GM19043 (cell line): ENCODE data around the gene LRFN2.

Experiments
- ATAC-seq: cut with Tn5 transposase; IDR thresholded peaks from one replicate; pipeline ENCODE4 v1.9.1; 2021; ENCODE audit warnings: low read depth; ENCODE audit not compliant: unreplicated experiment

Gene LRFN2

DNA sequence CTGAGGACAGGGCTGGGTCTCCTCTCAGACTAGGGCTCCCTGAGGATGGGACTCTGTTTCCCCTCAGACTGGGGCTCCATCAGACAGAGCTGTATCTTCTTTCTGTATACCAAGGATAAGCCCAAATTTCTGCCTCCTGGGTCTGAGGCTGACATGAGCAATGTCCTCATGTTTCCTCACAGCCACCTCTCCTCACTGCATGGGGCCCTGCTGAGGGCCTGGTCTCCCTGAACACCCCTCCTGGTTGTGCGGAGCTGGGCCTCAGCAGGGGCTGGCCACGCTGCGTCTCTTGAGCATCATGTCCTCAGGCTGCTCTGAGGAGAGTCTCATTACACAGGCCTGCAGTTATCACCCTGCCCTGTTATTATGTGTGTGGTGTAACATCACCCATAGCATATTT lies 144.6 kb downstream of the LRFN2 start:
- no peak for ATAC-seq

DNA sequence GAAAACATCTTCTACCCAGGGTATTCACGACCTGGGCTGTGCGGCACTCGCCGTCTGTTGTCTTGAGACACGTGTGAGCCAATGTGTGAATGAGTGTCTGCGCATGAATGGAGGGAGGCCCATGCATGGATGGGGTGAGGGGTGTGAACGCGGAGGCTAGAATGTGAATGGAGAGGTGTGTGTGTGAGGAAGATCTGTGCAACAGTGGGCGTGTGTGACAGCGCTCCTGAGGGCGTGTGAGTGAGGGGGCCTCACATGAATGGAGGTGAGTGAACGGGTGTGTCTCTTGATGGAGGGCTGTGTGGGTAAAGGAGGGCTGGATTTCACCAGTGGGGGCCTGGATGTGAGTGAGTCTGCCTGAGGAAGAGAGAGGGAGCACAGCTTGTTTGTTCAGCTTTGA lies 146.0 kb downstream of the LRFN2 start:
- no peak for ATAC-seq

DNA sequence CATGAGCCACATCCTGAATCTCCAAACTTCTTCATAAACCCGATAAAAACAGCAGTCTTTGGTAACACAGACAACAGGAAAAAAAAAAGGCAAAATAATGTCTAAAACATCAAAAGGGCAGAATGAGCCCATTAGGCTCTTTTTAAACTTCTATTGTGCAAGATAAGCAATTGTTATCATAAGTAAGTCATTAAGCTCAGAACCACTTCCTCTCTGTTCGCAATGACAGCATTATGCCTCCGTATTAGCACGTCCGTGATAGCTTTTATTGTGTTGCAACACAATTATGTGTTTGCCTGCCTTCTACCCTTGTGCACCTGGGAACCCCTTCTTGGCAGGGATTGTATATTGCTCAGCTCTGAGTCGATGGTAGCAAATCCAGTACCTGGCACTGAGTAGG lies 147.1 kb downstream of the LRFN2 start:
- no peak for ATAC-seq

DNA sequence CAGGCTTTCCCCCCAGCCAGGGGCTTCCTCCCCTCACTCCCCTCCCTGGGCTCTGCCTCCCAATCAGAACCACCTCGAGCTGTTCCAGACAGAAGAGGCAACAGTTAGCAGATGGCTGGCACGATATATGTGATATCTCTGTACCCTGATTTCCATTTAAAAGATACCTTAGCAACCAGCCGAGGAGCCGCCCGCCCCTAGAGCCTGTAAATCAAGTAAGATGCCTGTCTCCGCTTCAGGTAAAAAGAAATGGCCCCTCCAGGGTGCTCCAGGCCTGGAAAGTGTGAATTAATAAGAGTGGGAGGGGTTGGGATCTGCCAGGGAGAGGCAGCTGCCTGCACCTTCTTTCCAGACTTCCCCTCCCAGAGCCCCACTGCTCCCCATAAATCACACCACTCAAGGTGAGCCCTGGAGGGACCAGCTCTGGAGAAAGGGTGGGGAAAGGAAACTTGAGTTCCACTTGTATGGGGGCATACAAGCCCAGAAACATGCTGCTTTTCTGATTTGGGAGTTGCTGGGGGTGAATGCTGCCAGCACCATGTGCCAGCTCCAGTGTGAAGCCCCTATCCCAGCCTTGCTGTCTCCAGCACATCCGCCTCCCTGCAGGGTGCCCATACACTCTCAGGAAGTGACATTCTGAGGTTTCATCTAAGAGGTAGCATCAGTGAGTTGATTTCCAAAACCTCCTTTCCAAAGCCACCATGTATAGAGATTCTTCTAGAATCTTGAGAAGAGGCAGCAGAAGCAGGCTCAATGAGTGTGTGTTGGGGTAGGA lies 148.0 kb downstream of the LRFN2 start:
- ATAC-seq = no peak

DNA sequence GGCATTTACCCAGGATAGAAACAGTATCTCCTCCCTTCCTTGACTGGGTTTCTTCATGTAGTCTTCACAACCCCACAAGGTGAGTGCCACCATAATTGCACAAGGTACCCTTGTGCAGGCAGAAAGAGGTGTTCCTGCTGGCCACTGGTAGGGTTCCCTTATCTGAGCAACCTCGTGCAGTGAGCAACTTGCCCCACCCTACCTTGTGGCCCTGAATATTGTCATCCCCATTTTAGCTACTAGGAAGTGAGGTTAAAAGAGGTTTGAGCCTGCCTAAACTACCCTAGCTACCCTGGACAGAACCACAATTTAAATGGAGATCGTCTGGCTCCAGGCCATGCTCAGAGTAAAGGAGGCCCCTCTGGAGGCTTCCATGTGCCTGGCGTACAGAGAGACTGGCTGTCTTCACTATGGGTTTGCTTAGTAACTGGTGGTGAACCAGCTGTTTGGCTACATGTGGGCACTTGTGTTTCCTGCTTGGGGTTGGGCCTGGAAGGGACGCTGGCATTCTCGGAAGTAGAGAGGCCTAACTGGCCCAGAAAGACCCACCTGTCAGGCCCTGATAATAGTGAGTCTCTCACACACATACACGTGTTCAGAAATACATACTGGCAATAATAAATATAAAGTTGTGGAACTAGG lies 148.8 kb downstream of the LRFN2 start:
- no peak for ATAC-seq

DNA sequence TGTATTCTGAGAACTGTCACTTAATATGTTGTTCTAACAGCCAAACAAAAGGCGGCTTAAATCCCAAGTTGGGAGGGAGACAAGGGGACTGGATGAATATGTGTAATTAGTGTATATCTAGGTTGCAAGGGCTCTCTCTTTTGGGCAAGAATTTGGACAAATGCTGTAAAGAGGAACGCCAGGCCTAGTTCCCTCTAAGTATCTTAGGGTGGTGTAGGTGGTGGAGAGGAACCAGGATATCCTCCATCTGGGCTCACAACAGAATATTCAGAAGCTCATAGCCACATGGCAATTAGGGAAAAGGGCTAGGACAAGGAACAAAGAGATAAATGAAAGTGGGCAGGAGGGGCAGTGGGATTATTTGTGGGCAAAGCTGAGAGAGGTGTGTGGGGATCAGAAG lies 149.5 kb downstream of the LRFN2 start:
- ATAC-seq = no peak

DNA sequence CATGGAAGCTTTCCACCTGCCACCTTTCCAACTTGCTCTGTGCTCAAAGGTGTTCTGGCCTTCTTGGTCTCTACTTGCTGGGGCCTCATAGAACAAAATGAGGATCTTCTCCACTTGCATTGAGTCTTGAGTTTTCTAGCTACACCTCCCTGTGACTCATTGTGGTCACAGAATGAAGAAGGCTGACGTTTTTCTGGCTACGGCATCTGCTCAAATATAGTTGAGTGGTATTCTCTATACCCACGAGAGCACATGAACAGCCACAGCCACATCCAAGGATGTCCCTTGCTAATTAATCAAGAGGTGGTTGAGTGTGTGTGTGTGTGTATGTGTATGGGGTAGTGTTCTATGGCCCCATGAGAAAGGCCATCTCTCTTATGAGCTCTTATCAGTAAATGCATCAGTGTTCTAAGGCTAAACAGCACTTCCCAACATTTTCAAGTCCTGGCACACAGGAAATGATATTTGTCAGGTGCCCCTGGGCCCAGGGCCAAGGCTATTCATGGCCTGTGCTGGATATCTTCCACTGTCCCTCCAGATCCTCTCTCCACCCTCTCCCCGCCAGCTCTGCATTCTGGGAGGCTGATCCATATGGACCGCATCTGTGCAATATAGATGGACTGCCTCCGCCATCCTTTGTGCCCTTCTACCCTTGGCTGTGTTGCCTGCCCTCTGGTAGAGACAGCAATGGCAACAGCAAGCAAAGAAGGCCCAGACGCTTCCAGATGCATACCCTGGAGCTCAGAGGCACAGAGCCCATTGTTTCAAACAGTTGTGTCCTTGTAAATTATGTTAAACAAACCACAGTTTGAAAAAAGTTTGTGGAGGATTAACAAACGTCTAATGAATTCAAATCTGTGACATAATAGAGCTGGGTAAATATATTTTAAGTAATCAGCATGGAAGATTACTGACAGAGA lies 150.2 kb downstream of the LRFN2 start:
- ATAC-seq = no peak

DNA sequence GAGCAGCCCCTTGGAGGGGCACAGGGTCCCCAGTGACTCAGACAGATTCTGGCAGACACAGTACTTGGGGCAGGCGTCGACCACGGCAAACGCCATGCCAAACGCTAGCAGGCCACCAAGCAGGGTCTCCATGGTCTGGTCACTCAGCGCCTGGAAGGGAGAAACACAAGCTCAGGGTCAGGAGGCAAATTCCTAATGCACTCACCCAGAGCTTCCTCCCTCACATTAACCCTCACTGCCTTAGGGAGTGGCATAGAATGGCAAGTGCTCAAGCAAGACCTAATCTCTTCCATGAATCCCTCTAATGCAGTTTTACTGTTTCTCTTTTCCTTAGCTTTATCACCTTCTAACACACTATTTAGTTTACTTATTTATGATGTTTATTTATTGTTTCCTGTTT lies 154.2 kb downstream of the LRFN2 start:
- ATAC-seq = no peak

DNA sequence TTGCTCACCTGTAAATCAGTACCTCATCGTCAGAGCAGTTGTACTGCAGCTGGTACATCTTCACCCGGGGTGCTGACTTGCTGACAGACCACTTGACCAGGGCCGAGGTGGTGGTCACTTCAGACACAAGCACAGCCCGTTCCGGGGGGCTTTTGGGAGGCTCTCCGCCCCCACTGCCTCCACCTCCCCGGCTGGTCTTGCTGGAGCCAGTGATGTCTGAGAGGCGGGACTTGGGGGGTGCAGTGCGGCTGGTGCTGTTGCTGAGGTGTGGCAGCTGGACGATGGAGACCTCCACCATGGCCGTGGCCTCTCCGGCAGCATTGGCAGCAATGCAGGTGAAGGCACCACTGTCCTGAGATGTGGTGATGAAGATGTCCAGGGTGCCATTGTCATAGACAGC lies 155.5 kb downstream of the LRFN2 start:
- ATAC-seq = no peak

DNA sequence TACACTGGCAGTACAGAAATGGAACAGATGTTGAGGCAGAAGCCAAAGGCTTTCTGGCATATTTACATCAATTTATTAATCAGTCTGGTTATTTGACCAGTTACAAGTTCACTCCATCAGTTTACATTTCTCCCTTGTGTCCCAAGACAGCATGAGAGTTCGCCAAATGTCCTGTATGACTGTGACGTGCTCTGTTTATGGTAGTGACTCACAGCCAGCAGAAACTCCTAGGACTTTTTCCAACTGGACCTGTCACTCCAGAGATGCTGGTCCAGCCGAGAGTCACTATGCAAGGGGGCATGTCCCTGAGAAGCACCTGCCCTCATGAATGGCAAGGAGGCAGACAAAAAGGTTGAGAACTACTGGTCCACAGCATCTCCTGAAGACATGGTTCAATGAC lies 160.0 kb downstream of the LRFN2 start:
- ATAC-seq = no peak

DNA sequence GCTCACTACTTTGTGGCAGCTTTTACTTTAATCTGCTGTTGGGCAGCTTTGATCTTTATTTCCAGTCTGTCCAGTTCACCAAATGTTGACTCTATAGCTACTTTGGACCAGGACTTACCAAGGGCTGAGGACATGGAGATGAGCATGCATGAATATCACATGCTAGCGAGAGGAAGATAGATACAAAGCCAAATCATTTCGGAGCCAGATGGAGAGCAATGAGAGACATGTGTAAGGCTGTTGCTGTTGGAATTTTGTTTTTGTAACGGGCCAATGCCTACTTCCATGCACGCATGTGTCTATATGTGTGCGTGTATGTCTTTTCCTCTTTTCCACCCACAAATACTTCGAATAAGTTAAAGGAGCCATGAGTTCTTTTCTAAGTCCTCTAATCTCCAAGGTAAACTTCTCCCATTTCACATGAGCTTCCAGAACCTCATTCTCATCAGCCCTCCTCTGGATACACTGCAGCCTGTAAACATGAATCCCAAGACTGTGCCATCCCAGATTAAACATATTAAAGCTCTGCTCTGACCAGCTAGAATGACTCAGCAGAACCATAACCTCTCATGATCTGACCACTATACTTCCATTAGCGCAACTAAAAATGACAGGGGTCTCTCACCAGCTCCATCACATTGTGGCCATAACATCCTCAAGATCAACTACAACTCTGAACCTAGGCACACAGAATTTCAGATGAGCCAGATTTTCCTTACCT lies 160.7 kb downstream of the LRFN2 start:
- ATAC-seq = no peak

DNA sequence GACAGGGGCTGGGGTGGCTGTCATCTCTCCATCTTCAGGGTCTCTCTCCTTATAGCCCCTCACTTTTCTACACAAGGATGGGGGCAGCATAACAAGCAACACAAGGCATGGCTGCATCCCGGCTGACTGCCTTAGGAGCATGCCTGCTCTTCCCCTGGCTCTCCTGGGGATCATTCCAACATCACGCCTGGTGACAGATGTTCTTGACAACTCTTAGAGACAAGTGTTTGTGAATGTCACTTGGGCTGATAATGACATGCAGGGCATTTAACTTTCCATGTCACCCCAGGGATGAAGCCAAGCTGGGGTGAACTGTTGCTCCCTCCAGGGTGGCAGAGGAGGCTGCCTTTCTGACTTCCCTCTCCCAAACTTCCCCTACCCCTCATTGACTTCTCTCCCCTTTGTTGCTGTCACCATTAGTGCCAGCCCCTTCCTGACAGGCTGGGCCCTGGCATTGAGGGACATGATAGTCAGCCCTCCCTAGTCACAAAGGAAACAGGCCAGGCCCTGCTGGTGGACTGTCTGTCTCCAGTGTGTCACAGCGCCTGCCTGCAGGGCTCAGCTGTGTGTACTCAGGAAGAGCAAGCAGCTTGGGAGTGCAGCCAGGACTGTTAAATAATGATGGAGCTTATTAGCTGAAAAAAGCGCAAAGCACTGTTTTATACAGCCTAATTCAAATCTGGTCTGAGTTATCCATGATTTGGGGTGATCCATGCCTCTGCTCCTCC lies 161.8 kb downstream of the LRFN2 start:
- ATAC-seq = no peak

DNA sequence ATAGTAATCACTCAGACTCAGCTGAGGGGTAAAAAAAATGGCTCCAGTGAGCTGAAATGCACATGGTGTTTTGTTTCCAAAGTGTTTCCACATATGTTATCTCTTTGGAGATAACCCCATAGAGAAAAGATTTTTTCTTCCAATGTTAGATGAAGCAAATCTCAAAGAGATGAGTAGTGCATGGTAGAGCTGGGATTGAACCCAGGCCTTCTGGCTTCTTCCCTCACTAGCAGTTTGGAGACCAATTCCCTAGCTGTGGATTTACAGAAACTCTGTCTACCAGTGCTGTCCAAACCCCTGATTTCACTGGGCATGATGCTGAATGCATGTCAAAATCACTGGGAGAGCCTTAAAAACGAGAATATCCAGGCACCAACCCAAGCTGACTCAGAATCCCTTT lies 165.1 kb downstream of the LRFN2 start:
- no peak for ATAC-seq

DNA sequence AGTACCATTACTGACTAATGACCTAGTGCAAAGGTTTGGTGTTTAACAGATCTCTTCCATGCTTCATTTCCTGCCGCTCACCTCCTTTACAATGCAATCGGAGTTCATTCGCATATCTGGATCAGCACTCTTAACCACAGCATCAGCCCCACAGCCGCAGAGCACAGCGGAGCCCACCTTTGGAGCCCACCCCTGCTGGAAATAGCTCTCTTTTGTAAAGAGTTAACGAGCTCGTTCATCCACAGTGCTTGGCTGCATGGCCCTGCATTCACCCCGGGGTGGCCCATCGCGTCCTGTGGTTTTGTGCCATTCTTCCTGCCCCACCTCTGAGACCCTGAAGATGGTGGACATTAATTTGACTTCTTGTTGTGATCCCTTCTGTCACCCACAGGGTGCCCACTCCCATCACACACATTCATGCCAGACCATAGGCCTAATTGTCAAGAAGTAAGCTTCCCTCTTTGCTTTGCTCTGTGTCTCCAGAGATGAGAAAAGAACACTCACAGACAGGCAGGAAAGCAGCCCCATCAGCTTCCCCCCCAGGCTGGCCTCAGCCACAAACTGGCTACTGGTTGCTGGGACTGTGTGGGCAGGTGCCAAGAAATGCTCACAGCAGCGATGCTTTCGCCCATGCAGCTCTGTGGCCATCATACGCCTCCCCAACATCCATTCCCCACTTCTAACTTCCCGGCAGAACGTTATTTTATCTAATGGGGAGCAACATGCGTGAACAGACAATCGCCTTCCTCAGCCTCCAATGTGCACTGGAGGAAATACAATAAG lies 167.0 kb downstream of the LRFN2 start:
- ATAC-seq = no peak

DNA sequence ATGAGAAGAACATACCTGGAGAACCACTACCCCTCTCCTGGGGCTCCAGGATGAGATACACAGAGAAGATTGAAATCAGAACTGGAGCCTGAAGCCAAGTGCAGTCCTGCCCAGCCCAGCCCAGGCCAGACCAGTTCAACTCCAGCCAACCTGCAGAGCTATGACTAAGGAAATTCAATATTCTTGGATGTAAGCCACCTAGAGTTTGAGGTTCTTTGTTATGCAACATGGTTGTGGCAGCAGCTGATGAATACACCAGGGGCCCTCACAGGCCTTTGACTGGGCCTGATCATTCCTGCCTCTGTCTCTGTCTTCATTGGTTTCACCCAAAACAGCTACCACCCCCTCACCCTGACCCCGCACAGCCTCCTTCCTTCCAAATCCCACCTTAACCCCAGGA lies 167.8 kb downstream of the LRFN2 start:
- no peak for ATAC-seq

DNA sequence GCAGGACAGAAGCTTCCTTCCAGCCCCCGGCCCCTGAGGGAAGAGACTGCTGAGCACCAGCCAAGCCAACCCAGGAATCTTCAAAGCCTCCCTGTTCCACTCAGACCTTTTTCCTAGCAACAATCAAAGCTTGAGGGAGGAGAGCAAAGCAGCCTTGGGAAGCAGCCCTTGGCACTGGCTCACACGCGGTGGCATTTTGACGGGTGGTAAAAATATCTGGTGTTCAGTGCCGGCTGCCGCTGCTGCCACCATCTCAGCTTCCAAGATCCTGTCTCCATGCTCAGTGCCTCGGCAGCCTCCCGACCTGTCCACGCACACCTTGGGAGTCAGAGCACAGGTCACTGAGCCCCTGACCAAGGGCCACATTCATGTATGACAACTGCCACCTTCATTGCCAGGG lies 170.1 kb downstream of the LRFN2 start:
- no peak for ATAC-seq

DNA sequence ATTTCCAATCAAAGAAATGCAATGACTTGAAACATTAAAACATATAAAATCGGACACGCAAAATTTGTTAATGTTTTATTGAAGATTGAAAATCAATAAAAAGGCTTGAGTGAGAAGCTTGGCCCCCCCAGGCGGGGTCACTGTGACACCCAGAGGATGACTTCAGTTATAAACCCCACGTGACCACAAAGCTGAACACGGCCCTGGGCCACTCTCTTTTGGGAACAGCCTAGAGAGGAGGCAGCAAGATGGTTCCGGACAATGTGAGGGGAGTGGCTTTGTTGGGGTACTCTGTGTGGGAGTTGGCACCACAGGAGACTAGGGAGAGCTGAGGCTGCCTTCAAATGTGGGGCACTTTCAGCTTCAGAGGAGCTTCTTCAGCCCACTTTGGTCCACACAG lies 172.5 kb downstream of the LRFN2 start:
- no peak for ATAC-seq

DNA sequence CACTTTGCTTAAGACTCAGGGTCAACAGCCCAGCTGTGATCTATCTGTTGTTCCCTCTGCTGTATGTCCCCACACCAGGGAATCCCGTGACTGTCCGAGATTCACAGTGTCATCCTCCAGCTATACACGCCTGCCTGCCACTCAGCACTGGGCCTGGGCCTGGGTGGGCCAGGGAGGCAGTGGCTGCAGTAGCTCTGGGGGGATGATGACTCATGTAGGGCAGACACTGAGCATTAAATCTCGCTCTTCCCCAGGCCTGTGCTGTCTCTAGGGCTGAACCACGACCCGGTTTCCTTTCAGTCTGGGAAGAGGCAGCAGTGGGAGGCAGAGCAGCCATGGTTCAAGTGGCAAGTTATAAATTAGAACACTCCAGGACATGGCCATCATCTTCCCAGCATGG lies 173.9 kb downstream of the LRFN2 start:
- ATAC-seq = no peak

DNA sequence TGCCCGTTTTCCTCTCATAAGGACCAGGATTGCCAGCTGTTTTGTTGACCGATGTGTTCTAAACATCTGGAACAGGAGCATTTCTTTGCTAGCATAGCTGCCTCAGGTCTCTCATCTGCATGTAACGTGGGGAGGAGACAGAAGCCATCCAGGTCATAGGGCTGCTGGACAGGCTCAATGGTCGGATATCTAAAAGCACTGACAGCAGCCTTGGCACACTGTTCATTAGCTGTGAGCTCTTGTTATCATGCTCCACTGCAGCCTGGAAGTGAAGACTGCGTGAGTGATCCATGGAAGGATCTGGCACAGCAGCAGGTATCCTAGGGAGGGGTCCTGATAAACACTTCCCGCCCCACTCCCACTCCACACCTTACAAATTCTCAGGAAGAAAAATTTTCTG lies 175.3 kb downstream of the LRFN2 start:
- ATAC-seq = no peak
